H1 (cell line): Measurements from ENCODE around the gene RFX5. TPM values are rescaled to one million over a fixed set of nuclear protein-coding genes. Genes with fewer than 3 reads are reported as not detected.

ENCODE experiments used
- polyA plus RNA-seq, 7 experiments: library from polyadenylated mRNA; depleted of rRNA in 3 of 7; stranded (reverse) in 5 of 7; unstranded in 2 of 7; fragments of >200 nt in 5 of 7; fragments of 200-250 nt in 2 of 7; gene quantifications; 1 replicate in 5 of 7; 2 replicates in 1 of 7; 4 replicates in 1 of 7; pipeline versions ENCODE4 v1.2.1 to v1.2.3, GENCODE V29; 2011 to 2013; ENCODE audit warnings: missing spikeins in 2 of 7, mixed read lengths in 2 of 7
- small RNA-seq: library from polyadenylated mRNA; stranded (forward); fragments of <200 nt; extraction: miRNeasy Mini kit (QIAGEN cat#:217004); gene quantifications from one replicate; pipeline ENCODE3, GENCODE V24; 2013; ENCODE audit not compliant: insufficient read depth
- total RNA-seq: library from RNA; stranded (reverse); fragmentation: NEBNext Ultra II Directional; extraction: Animal tissue kit (Norgen Biotek cat#: 25700); gene quantifications from 2 replicates; pipeline ENCODE4 v1.2.1, GENCODE V29; 2021

RFX5 gene
- total and polyA plus RNA-seq, 2 of the 8 experiments (the other 6 are each of a cell fraction or from before 2014, with no cell fraction given): 27.8 to 59.7 TPM

Small RNAs within 50 kb of the gene (small RNA-seq; reads per million reads assigned to genes)
- gene RN7SL444P: not detected

Other genes with a start within 250 kb of the RFX5 start
- gene SEMA6C, start 200.6 kb downstream of the RFX5 start, total RNA-seq: 15.7 and 17.5 TPM in 2 replicates
- gene SEMA6C, start 200.6 kb downstream of the RFX5 start, polyA plus RNA-seq (2011; rRNA removed): 12.2 and 22.7 TPM in 2 replicates
- gene TNFAIP8L2, start 190.6 kb downstream of the RFX5 start, total RNA-seq: not detected in 2 replicates
- gene TNFAIP8L2, start 190.6 kb downstream of the RFX5 start, polyA plus RNA-seq (2011; rRNA removed): not detected in 2 replicates
- 4.9 and 6.0 TPM in 2 replicates for gene LYSMD1, start 181.3 kb downstream of the RFX5 start, total RNA-seq
- 2.4 and 2.5 TPM in 2 replicates for gene LYSMD1, start 181.3 kb downstream of the RFX5 start, polyA plus RNA-seq (2011; rRNA removed)
- gene SCNM1, start 181.1 kb downstream of the RFX5 start, total RNA-seq: 44.5 and 46.2 TPM in 2 replicates
- 13.6 and 17.3 TPM in 2 replicates for gene SCNM1, start 181.1 kb downstream of the RFX5 start, polyA plus RNA-seq (2011; rRNA removed)
- not detected in 2 replicates for gene TMOD4, start 171.3 kb downstream of the RFX5 start, total RNA-seq
- gene TMOD4, start 171.3 kb downstream of the RFX5 start, polyA plus RNA-seq (2011; rRNA removed): 0.42 and 0.63 TPM in 2 replicates
- gene VPS72, start 157.1 kb downstream of the RFX5 start, total RNA-seq: 114 and 121 TPM in 2 replicates
- 86.6 and 86.8 TPM in 2 replicates for gene VPS72, start 157.1 kb downstream of the RFX5 start, polyA plus RNA-seq (2011; rRNA removed)
- gene PIP5K1A, start 148.7 kb downstream of the RFX5 start, total RNA-seq: 72.5 and 87.5 TPM in 2 replicates
- gene PIP5K1A, start 148.7 kb downstream of the RFX5 start, polyA plus RNA-seq (2011; rRNA removed): 96.0 and 105 TPM in 2 replicates
- gene PSMD4, start 92.5 kb downstream of the RFX5 start, total RNA-seq: 216 and 226 TPM in 2 replicates
- 284 and 293 TPM in 2 replicates for gene PSMD4, start 92.5 kb downstream of the RFX5 start, polyA plus RNA-seq (2011; rRNA removed)
- gene ZNF687, start 65.0 kb downstream of the RFX5 start, total RNA-seq: 43.0 and 45.9 TPM in 2 replicates
- gene ZNF687, start 65.0 kb downstream of the RFX5 start, polyA plus RNA-seq (2011; rRNA removed): 69.9 and 91.9 TPM in 2 replicates
- 30.1 and 31.0 TPM in 2 replicates for gene PI4KB, start 19.8 kb downstream of the RFX5 start, total RNA-seq
- 33.1 and 37.1 TPM in 2 replicates for gene PI4KB, start 19.8 kb downstream of the RFX5 start, polyA plus RNA-seq (2011; rRNA removed)
- gene SELENBP1, start 25.5 kb upstream of the RFX5 start, total RNA-seq: 15.3 and 20.0 TPM in 2 replicates
- 32.4 and 39.4 TPM in 2 replicates for gene SELENBP1, start 25.5 kb upstream of the RFX5 start, polyA plus RNA-seq (2011; rRNA removed)
- 422 and 430 TPM in 2 replicates for gene PSMB4, start 52.3 kb upstream of the RFX5 start, total RNA-seq
- gene PSMB4, start 52.3 kb upstream of the RFX5 start, polyA plus RNA-seq (2011; rRNA removed): 1,009 and 1,098 TPM in 2 replicates
- 105 and 109 TPM in 2 replicates for gene POGZ, start 112.2 kb upstream of the RFX5 start, total RNA-seq
- 66.4 and 69.7 TPM in 2 replicates for gene POGZ, start 112.2 kb upstream of the RFX5 start, polyA plus RNA-seq (2011; rRNA removed)
- gene CGN, start 164.1 kb upstream of the RFX5 start, total RNA-seq: 52.7 and 54.6 TPM in 2 replicates
- gene CGN, start 164.1 kb upstream of the RFX5 start, polyA plus RNA-seq (2011; rRNA removed): 15.9 and 20.4 TPM in 2 replicates
- 10.1 and 10.4 TPM in 2 replicates for gene TUFT1, start 193.1 kb upstream of the RFX5 start, total RNA-seq
- 6.6 and 7.3 TPM in 2 replicates for gene TUFT1, start 193.1 kb upstream of the RFX5 start, polyA plus RNA-seq (2011; rRNA removed)